Neural cell (in vitro differentiated cells): ENCODE measurements around the gene ENGASE. TPM values are rescaled to one million over a fixed set of nuclear protein-coding genes. Genes with fewer than 3 reads are reported as not detected.
A peak's percentile ranks its signal among the peaks of the same experiment; 100 is the strongest.

Experiments
- H2AFZ ChIP-seq: fragments of 200-600, 300-800 bp; sonication (generic), shearing (Covaris generic); 2 replicates; pipeline ENCODE4 v1.6.0; 2014; ENCODE audit warnings: low read depth, mild to moderate bottlenecking, antibody characterized with exemption, low read length, moderate library complexity
- H3F3A ChIP-seq: fragments of 200-600 bp; shearing (Covaris generic); 2 replicates; pipeline ENCODE4 v1.6.1; 2016; ENCODE audit warnings: mild to moderate bottlenecking, moderate library complexity, mixed read lengths, antibody characterized with exemption, low read length; ENCODE audit not compliant: insufficient read depth, poor library complexity, severe bottlenecking
- H3K27ac ChIP-seq: fragments of 200-600, 300-800 bp; sonication (generic), shearing (Covaris generic); 2 replicates; pipeline ENCODE4 v1.5.1; 2014; ENCODE audit warnings: mild to moderate bottlenecking, low read length, moderate library complexity
- H3K27me3 ChIP-seq: fragments of 300-800, 200-600 bp; sonication (generic), shearing (Covaris generic); 2 replicates; pipeline ENCODE4 v1.6.0; 2014; ENCODE audit warnings: mild to moderate bottlenecking, low read depth, low read length, moderate library complexity; ENCODE audit not compliant: insufficient read depth
- H3K36me3 ChIP-seq: fragments of 300-800, 200-600 bp; sonication (generic), shearing (Covaris generic); 2 replicates; pipeline ENCODE4 v1.5.1; 2014; ENCODE audit warnings: mild to moderate bottlenecking, antibody characterized with exemption, low read length, moderate library complexity; ENCODE audit not compliant: insufficient read depth
- H3K4me2 ChIP-seq: fragments of 300-800, 200-600 bp; sonication (generic), shearing (Covaris generic); 2 replicates; pipeline ENCODE4 v1.6.0; 2014; ENCODE audit warnings: mild to moderate bottlenecking, low read length
- H3K4me3 ChIP-seq: fragments of 300-800, 200-600 bp; sonication (generic), shearing (Covaris generic); 2 replicates; pipeline ENCODE4 v1.5.1; 2014; ENCODE audit warnings: mild to moderate bottlenecking, low read length, moderate library complexity
- H3K79me2 ChIP-seq: fragments of 200-600 bp; shearing (Covaris generic); replicated peaks from 2 replicates; pipeline ENCODE4 v1.6.0; 2014; ENCODE audit warnings: mild to moderate bottlenecking, low read length, moderate library complexity; ENCODE audit not compliant: insufficient read depth
- H3K9ac ChIP-seq: fragments of 300-800, 200-600 bp; sonication (generic), shearing (Covaris generic); 2 replicates; pipeline ENCODE4 v1.6.1; 2016; ENCODE audit warnings: mild to moderate bottlenecking, low read length, mixed read lengths
- H3K9me2 ChIP-seq: fragments of 200-600 bp; shearing (Covaris generic); 2 replicates; pipeline ENCODE4 v1.6.1; 2016; ENCODE audit warnings: mild to moderate bottlenecking, low read length, mixed read lengths; ENCODE audit not compliant: insufficient read depth
- H3K9me3 ChIP-seq: fragments of 200-600, 300-800 bp; sonication (generic), shearing (Covaris generic); 2 replicates; pipeline ENCODE4 v1.6.1; 2016; ENCODE audit warnings: mild to moderate bottlenecking, mixed run types, low read length, moderate library complexity, mixed read lengths
- H4K20me1 ChIP-seq: fragments of 200-600 bp; shearing (Covaris generic); 2 replicates; pipeline ENCODE4 v1.6.1; 2016; ENCODE audit warnings: mild to moderate bottlenecking, mixed run types; ENCODE audit not compliant: insufficient read depth
- CTCF ChIP-seq: fragments of 450-650 bp; IDR thresholded peaks from 2 replicates; pipeline ENCODE4 v1.5.1; 2014; ENCODE audit warnings: antibody characterized with exemption, mild to moderate bottlenecking, moderate library complexity; ENCODE audit not compliant: poor library complexity, severe bottlenecking
- EP300 ChIP-seq: fragments of 450-650 bp; conservative IDR thresholded peaks from 2 replicates; pipeline ENCODE4 v1.6.1; 2014; ENCODE audit warnings: antibody characterized with exemption, mild to moderate bottlenecking, moderate library complexity; ENCODE audit not compliant: poor library complexity, severe bottlenecking
- EZH2 ChIP-seq: fragments of 200-600, 300-800 bp; shearing (Covaris generic), sonication (generic); IDR thresholded peaks from 2 replicates; pipeline ENCODE4 v1.6.1; 2014; ENCODE audit warnings: antibody characterized with exemption, low read length, borderline replicate concordance, mild to moderate bottlenecking; ENCODE audit not compliant: insufficient read depth, poor library complexity, severe bottlenecking
- MXI1 ChIP-seq: fragments of 450-650 bp; conservative IDR thresholded peaks from 2 replicates; pipeline ENCODE4 v1.6.1; 2014; ENCODE audit warnings: antibody characterized with exemption, mild to moderate bottlenecking; ENCODE audit not compliant: poor library complexity, severe bottlenecking
- POLR2AphosphoS5 ChIP-seq: IDR thresholded peaks from 2 replicates; pipeline ENCODE4 v1.6.1; 2012
- RAD21 ChIP-seq: fragments of 450-650 bp; conservative IDR thresholded peaks from 2 replicates; pipeline ENCODE4 v1.6.1; 2014; ENCODE audit warnings: antibody characterized with exemption, mild to moderate bottlenecking, moderate library complexity
- SMC3 ChIP-seq: fragments of 450-650 bp; conservative IDR thresholded peaks from 2 replicates; pipeline ENCODE4 v1.6.1; 2014; ENCODE audit warnings: antibody characterized with exemption, mild to moderate bottlenecking, moderate library complexity; ENCODE audit not compliant: poor library complexity
- TAF1 ChIP-seq: IDR thresholded peaks from 2 replicates; pipeline ENCODE4 v1.6.1; 2012; ENCODE audit warnings: low read depth
- polyA plus RNA-seq: library from polyadenylated mRNA; depleted of rRNA; stranded (reverse); fragments of >200 nt; gene quantifications from 2 replicates; pipeline ENCODE4 v1.2.3, GENCODE V29; 2014
- TF ChIP-seq, protein P1 (sequence below): IDR thresholded peaks from 2 replicates; pipeline ENCODE4 v1.6.1; 2012; ENCODE audit warnings: borderline replicate concordance

ENGASE gene
- polyA plus RNA-seq, 1 donor from 2014 or later: 13.0 TPM

DNA sequence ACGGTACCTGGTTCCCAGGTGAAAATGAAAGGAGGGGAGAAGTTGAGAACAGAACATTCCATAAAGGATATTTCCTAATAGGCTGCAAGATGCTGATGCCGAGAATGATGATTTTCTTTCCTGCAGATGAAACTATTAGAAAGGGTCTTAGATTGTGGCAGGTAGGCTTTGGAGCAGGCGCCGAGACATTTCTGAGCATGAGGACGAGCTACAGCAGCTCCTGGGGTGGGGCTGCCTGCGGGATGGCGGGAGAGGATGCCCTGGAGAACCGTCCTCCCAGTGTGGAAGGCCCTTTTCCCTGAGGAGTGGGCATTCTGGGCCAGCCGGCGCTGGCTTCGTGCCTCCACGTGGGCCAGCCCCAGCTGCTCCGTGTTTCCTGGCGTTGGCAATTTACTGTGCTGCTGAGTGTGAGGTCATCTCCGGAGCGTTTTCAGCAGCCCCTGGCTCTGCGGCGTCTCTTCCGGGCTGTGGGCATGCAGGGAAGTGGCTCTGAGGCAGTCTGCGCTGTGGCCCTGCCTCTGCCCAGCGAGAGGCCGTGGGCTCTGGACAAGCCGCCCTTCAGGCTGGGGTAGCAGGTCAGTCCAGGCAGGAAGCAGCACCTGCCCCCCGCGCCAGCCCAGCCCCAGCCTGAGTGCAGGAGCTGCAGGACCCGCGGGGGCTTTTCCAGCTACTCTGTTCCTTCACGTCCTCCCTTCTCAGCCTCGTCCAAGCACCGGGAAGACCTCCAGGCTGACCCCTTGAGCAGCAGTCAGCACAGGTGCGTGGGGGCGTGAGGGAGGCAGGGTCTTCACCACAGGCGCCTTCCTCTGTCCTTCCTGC lies 12.2 kb downstream of the ENGASE start:
- H3K27me3 ChIP-seq: no peaks in the 10 kb centered on the region
- H3F3A ChIP-seq: no peaks in the 10 kb centered on the region
- H3K9me2 ChIP-seq: no peaks in the 10 kb centered on the region
- no peak overlapping the region for H3K4me3 ChIP-seq
- H3K27ac ChIP-seq: no peak overlapping the region
- H3K4me2 ChIP-seq: no peak overlapping the region
- TF ChIP-seq MXI1: no peak
- TF ChIP-seq SMC3: no peak
- TF ChIP-seq RAD21: no peak
- no peak for TF ChIP-seq POLR2AphosphoS5
- no peak for TF ChIP-seq CTCF
- TF ChIP-seq EZH2: no peak
- TF ChIP-seq, protein P1, sequence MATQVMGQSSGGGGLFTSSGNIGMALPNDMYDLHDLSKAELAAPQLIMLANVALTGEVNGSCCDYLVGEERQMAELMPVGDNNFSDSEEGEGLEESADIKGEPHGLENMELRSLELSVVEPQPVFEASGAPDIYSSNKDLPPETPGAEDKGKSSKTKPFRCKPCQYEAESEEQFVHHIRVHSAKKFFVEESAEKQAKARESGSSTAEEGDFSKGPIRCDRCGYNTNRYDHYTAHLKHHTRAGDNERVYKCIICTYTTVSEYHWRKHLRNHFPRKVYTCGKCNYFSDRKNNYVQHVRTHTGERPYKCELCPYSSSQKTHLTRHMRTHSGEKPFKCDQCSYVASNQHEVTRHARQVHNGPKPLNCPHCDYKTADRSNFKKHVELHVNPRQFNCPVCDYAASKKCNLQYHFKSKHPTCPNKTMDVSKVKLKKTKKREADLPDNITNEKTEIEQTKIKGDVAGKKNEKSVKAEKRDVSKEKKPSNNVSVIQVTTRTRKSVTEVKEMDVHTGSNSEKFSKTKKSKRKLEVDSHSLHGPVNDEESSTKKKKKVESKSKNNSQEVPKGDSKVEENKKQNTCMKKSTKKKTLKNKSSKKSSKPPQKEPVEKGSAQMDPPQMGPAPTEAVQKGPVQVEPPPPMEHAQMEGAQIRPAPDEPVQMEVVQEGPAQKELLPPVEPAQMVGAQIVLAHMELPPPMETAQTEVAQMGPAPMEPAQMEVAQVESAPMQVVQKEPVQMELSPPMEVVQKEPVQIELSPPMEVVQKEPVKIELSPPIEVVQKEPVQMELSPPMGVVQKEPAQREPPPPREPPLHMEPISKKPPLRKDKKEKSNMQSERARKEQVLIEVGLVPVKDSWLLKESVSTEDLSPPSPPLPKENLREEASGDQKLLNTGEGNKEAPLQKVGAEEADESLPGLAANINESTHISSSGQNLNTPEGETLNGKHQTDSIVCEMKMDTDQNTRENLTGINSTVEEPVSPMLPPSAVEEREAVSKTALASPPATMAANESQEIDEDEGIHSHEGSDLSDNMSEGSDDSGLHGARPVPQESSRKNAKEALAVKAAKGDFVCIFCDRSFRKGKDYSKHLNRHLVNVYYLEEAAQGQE: no peak
- no peak for TF ChIP-seq TAF1
- TF ChIP-seq EP300: no peak
- H3K9me3 ChIP-seq: no peaks in the 10 kb centered on the region
- no peaks in the 10 kb centered on the region for H4K20me1 ChIP-seq
- no peaks in the 10 kb centered on the region for H3K36me3 ChIP-seq
- no peak overlapping the region for H3K9ac ChIP-seq
- H3K79me2 ChIP-seq: no peaks in the 10 kb centered on the region
- no peak overlapping the region for H2AFZ ChIP-seq

- Histone ChIP-seq H2AFZ (no peak overlapping the region), H3K4me3 (no peak overlapping the region), H3K79me2 (no peaks in the 10 kb centered on the region), H4K20me1 (no peaks in the 10 kb centered on the region), H3K4me2 (no peak overlapping the region), H3K9ac (no peak overlapping the region), H3K36me3 (no peaks in the 10 kb centered on the region), H3K27me3 (no peaks in the 10 kb centered on the region), H3K27ac (no peak overlapping the region), H3K9me2 (no peaks in the 10 kb centered on the region), H3K9me3 (no peaks in the 10 kb centered on the region), H3F3A (no peaks in the 10 kb centered on the region)
- TF ChIP-seq POLR2AphosphoS5 (no peak), EZH2 (no peak), MXI1 (peak; percentile 32), RAD21 (peak; percentile 99), SMC3 (peak; percentile 100), TAF1 (no peak), EP300 (peak; percentile 19), CTCF (peak; percentile 97)
- TF ChIP-seq, protein P1: no peak
Observed at GRCh38 chr17:79087428-79088143, 13.0 kb downstream of the ENGASE start.
